Measurements from ENCODE around the gene GRIN3A. TPM values are rescaled to one million over a fixed set of nuclear protein-coding genes. Genes with fewer than 3 reads are reported as not detected.
A peak's percentile ranks its signal among the peaks of the same experiment; 100 is the strongest.

The GRIN3A gene
- total RNA-seq, 1 donor from 2014 or later, result not detected

- Histone ChIP-seq H3K27ac (no peak overlapping the region), H3F3A (ENCODE audit: low read depth) (peaks cover 8% of the 10 kb centered on the region), H3K4me2 (peak overlapping the region; percentile 79), H3K79me2 (ENCODE audit: low read depth) (no peaks in the 10 kb centered on the region), H2AFZ (replicated peaks) (no peak overlapping the region), H3K36me3 (no peaks in the 10 kb centered on the region), H4K20me1 (ENCODE audit: low read depth) (peaks cover 11% of the 10 kb centered on the region), H3K27me3 (peaks cover 100% of the 10 kb centered on the region), H3K4me3 (peak overlapping the region; percentile 58), H3K4me1 (peaks cover 12% of the 10 kb centered on the region), H3K9me3 (ENCODE audit: low read depth) (no peaks in the 10 kb centered on the region), H3K9ac (no peak overlapping the region)
- TF ChIP-seq, protein P1, sequence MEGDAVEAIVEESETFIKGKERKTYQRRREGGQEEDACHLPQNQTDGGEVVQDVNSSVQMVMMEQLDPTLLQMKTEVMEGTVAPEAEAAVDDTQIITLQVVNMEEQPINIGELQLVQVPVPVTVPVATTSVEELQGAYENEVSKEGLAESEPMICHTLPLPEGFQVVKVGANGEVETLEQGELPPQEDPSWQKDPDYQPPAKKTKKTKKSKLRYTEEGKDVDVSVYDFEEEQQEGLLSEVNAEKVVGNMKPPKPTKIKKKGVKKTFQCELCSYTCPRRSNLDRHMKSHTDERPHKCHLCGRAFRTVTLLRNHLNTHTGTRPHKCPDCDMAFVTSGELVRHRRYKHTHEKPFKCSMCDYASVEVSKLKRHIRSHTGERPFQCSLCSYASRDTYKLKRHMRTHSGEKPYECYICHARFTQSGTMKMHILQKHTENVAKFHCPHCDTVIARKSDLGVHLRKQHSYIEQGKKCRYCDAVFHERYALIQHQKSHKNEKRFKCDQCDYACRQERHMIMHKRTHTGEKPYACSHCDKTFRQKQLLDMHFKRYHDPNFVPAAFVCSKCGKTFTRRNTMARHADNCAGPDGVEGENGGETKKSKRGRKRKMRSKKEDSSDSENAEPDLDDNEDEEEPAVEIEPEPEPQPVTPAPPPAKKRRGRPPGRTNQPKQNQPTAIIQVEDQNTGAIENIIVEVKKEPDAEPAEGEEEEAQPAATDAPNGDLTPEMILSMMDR (IDR thresholded peaks at IDR 0.05), result no peak
- peak; percentile 60 for TF ChIP-seq EZH2 (IDR thresholded peaks at IDR 0.05)
- H3K27ac Mint-ChIP-seq, result no peak overlapping the region
- no peaks in the 10 kb centered on the region for H3K36me3 Mint-ChIP-seq
- H3K27me3 Mint-ChIP-seq (ENCODE audit: insufficient read depth, low read depth), result peaks cover 37% of the 10 kb centered on the region
- peak overlapping the region; percentile 81 for H3K4me3 Mint-ChIP-seq
- no peaks in the 10 kb centered on the region for H3K9me3 Mint-ChIP-seq
- peak; percentile 11 for DNase-seq (ENCODE audit: low spot score)
- peaks cover 17% of the 10 kb centered on the region for H3K4me1 Mint-ChIP-seq
Measured at GRCh38 chr9:101737165-101737704, 1.2 kb downstream of the GRIN3A start.

DNA sequence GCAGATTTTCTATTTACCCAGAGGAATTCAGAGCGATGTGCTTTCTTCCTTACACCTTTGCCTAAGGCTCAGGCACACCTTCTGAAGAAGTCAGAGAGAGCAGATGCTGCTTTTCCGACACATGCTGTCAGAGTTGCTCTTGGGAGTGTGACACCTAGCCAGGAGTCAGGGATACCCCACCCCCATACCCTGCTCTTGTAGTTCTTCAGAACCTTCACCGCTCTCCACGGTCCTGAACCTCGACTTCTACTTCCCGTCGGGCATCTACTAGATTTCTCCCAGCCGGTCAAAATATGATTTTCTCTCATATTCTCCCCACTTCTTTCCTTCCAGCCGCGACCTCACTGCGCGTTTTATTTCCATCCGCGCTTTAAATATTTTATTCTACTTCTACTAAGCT lies 1.7 kb downstream of the GRIN3A start:
- Mint-ChIP-seq H3K9me3 (no peaks in the 10 kb centered on the region), H3K36me3 (no peaks in the 10 kb centered on the region), H3K4me3 (peak overlapping the region; percentile 81), H3K4me1 (peaks cover 17% of the 10 kb centered on the region), H3K27ac (no peak overlapping the region), H3K27me3 (ENCODE audit: insufficient read depth, low read depth) (peaks cover 37% of the 10 kb centered on the region)
- no peak overlapping the region for H3K4me2 ChIP-seq
- H3K27me3 ChIP-seq, result peaks cover 100% of the 10 kb centered on the region
- peak; percentile 73 for DNase-seq (ENCODE audit: low spot score)
- no peak overlapping the region for H3K27ac ChIP-seq
- H3K4me1 ChIP-seq, result peaks cover 12% of the 10 kb centered on the region
- H4K20me1 ChIP-seq (ENCODE audit: low read depth), result peaks cover 11% of the 10 kb centered on the region
- no peaks in the 10 kb centered on the region for H3K9me3 ChIP-seq (ENCODE audit: low read depth)
- no peak overlapping the region for H2AFZ ChIP-seq (replicated peaks)
- H3K79me2 ChIP-seq (ENCODE audit: low read depth), result no peaks in the 10 kb centered on the region
- peaks cover 8% of the 10 kb centered on the region for H3F3A ChIP-seq (ENCODE audit: low read depth)
- H3K36me3 ChIP-seq, result no peaks in the 10 kb centered on the region
- no peak overlapping the region for H3K9ac ChIP-seq
- TF ChIP-seq EZH2phosphoT487 (IDR thresholded peaks at IDR 0.05) (no peak), EZH2 (IDR thresholded peaks at IDR 0.05) (no peak)
- TF ChIP-seq, protein P1 (IDR thresholded peaks at IDR 0.05), result no peak
- no peak overlapping the region for H3K4me3 ChIP-seq

DNA sequence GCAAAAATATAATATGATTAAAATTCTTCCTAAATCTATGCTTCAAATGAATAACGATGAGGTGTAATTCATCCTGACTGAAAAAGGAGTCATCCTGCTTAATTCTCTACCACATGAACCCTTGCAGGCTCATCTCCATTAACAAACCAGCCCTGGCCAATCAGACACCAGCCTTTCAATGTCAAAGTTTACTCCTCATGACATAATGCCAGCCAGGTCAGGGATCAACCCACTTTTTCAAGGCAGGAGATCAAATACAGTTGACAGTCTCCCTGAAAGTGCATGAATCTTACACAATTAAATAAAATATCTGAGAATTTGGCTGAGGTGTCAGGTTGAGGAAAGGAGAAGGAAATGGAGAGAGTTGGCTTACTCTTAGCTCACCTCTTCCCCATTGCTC lies 7.0 kb downstream of the GRIN3A start:
- Histone ChIP-seq H3K4me3 (no peak overlapping the region), H3K27ac (no peak overlapping the region), H3K9ac (no peak overlapping the region), H3K4me1 (no peaks in the 10 kb centered on the region), H3K27me3 (peaks cover 61% of the 10 kb centered on the region), H3K4me2 (no peak overlapping the region), H3K9me3 (ENCODE audit: low read depth) (no peaks in the 10 kb centered on the region), H2AFZ (replicated peaks) (no peak overlapping the region), H3F3A (ENCODE audit: low read depth) (no peaks in the 10 kb centered on the region), H4K20me1 (ENCODE audit: low read depth) (no peaks in the 10 kb centered on the region), H3K79me2 (ENCODE audit: low read depth) (no peaks in the 10 kb centered on the region), H3K36me3 (no peaks in the 10 kb centered on the region)
- Mint-ChIP-seq H3K36me3 (no peaks in the 10 kb centered on the region), H3K27me3 (ENCODE audit: insufficient read depth, low read depth) (peaks cover 7% of the 10 kb centered on the region), H3K27ac (no peak overlapping the region), H3K4me3 (no peak overlapping the region), H3K4me1 (no peaks in the 10 kb centered on the region), H3K9me3 (no peaks in the 10 kb centered on the region)
- TF ChIP-seq EZH2 (IDR thresholded peaks at IDR 0.05), result no peak
- TF ChIP-seq, protein P1 (IDR thresholded peaks at IDR 0.05), result no peak
- TF ChIP-seq EZH2phosphoT487 (IDR thresholded peaks at IDR 0.05), result no peak
- no peak for DNase-seq (ENCODE audit: low spot score)
